Mucosa of descending colon (tissue), 3 donors: ENCODE data around the gene OR4F15. TPM values are rescaled to one million over a fixed set of nuclear protein-coding genes. Genes with fewer than 3 reads are reported as not detected.

Experiments
- ATAC-seq: fragments of 200-7000 bp; cut with Tn5 transposase; one replicate; pipeline ENCODE4 v1.9.1; 2020; ENCODE audit warnings: mild to moderate bottlenecking, moderate library complexity
- DNase-seq, 3 donors: peaks; one replicate each; pipeline ENCODE4 v3.0.0-alpha.2; 2020
- H3K36me3 ChIP-seq: fragments of 200-600 bp; one replicate; pipeline ENCODE4 v1.8.0; 2021; ENCODE audit warnings: low read depth, mild to moderate bottlenecking
- H3K4me1 ChIP-seq: fragments of 200-600 bp; one replicate; pipeline ENCODE4 v1.8.0; 2021; ENCODE audit warnings: low read depth, mild to moderate bottlenecking
- H3K4me3 ChIP-seq: fragments of 200-600 bp; one replicate; pipeline ENCODE4 v1.8.0; 2021; ENCODE audit warnings: mild to moderate bottlenecking
- H3K9me3 ChIP-seq: fragments of 200-600 bp; one replicate; pipeline ENCODE4 v1.8.0; 2021; ENCODE audit warnings: mild to moderate bottlenecking
- intact Hi-C, 2 donors: fragments of 100-400 bp; cut with DNase I in 1 of 2; cut with micrococcal nuclease in 1 of 2; formaldehyde crosslinking; loops; one replicate each; pipeline versions ENCODE4 v1.11.0 to v1.11.1; 2022; cut with DNase I, micrococcal nuclease
- total RNA-seq, 3 donors: library from RNA; stranded (reverse); fragmentation: NEBNext Ultra II Directional in 2 of 3; extraction: Animal tissue kit (Norgen Biotek cat#: 25700) in 2 of 3; gene quantifications; one replicate each; pipeline versions ENCODE4 v1.2.1 to v1.2.4, GENCODE V29; 2021 to 2023
- TF ChIP-seq, protein P1 (sequence below): fragments of 200-600 bp; IDR thresholded peaks from one replicate; pipeline ENCODE4 v1.8.0; 2022; ENCODE audit warnings: antibody characterized with exemption, mild to moderate bottlenecking
- donor health status: DM: no; HTN: no; CAD: no; lungs with moderate emphysema.
- donor health status: DM: no; HTN: no; CAD: no.
- donor health status: DM: no; HTN: yes; CAD: no.

The OR4F15 gene
- total RNA-seq, 3 donors from 2014 or later: not detected

DNA sequence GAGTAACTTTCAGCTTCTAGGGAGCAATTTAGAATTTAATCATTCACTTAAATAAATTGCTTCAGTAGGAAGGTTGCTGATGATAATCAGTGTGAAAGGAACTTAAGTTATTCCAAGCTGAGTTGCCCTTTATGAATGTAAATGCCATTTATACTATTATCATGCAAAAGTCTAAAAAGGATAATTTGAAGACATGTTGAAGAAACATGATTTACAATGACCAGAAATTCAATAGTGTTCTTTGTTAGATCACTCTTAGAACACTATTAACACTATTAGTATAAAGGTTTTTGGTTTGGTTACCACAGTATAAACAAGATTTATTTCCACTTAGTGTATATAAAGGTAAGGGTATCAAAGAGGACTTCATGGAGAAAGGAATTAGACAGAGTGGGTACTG, 7.1 kb upstream of the OR4F15 start:
- no peak for DNase-seq
- TF ChIP-seq, protein P1, sequence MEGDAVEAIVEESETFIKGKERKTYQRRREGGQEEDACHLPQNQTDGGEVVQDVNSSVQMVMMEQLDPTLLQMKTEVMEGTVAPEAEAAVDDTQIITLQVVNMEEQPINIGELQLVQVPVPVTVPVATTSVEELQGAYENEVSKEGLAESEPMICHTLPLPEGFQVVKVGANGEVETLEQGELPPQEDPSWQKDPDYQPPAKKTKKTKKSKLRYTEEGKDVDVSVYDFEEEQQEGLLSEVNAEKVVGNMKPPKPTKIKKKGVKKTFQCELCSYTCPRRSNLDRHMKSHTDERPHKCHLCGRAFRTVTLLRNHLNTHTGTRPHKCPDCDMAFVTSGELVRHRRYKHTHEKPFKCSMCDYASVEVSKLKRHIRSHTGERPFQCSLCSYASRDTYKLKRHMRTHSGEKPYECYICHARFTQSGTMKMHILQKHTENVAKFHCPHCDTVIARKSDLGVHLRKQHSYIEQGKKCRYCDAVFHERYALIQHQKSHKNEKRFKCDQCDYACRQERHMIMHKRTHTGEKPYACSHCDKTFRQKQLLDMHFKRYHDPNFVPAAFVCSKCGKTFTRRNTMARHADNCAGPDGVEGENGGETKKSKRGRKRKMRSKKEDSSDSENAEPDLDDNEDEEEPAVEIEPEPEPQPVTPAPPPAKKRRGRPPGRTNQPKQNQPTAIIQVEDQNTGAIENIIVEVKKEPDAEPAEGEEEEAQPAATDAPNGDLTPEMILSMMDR: no peak
- no peaks in the 10 kb centered on the region for H3K4me1 ChIP-seq
- intact Hi-C loops: no loop called here
- H3K4me3 ChIP-seq: no peak overlapping the region
- H3K9me3 ChIP-seq: no peaks in the 10 kb centered on the region
- no peak for ATAC-seq
- no peaks in the 10 kb centered on the region for H3K36me3 ChIP-seq

DNA sequence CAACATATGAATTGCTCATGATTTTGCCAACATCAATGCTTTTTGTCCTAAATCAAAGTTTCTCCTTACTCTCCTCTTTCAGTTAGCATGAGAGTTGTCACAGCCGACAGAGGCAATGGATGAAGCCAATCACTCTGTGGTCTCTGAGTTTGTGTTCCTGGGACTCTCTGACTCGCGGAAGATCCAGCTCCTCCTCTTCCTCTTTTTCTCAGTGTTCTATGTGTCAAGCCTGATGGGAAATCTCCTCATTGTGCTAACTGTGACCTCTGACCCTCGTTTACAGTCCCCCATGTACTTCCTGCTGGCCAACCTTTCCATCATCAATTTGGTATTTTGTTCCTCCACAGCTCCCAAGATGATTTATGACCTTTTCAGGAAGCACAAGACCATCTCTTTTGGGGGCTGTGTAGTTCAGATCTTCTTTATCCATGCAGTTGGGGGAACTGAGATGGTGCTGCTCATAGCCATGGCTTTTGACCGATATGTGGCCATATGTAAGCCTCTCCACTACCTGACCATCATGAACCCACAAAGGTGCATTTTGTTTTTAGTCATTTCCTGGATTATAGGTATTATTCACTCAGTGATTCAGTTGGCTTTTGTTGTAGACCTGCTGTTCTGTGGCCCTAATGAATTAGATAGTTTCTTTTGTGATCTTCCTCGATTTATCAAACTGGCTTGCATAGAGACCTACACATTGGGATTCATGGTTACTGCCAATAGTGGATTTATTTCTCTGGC, 6.2 kb upstream of the OR4F15 start:
- Histone ChIP-seq H3K4me3 (no peak overlapping the region), H3K36me3 (no peaks in the 10 kb centered on the region), H3K4me1 (no peaks in the 10 kb centered on the region), H3K9me3 (no peaks in the 10 kb centered on the region)
- DNase-seq: no peak
- TF ChIP-seq, protein P1: no peak
- no peak for ATAC-seq
- intact Hi-C loops: no loop called here

DNA sequence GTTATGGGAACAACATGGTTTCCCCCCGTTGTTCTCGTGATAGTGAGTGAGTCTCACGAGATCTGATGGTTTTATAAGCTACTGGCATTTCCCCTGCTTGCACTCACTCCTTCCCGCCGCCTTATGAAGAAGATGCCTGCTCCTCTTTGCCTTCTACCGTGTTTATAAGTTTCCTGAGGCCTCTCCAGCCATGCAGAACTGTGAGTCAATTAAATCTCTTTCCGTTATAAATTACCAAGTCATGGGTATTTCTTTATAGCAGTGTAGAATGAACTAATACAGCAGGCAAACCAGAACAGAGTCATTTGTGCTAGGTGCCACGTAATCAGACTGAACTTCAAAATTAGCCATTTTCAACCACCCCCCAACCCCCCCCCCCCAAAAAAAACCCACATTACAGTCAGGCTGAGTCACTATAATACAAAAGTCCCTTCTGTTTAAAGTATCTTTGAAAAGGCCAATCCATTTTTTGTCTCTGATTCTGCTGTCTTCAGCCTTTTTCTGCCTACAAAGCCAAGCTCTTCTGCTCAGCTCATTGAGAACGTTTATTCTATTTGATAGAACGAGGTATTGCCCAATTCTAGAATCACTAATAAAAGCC, 4.6 kb upstream of the OR4F15 start:
- no peaks in the 10 kb centered on the region for H3K9me3 ChIP-seq
- no peak overlapping the region for H3K4me3 ChIP-seq
- TF ChIP-seq, protein P1: no peak
- no peaks in the 10 kb centered on the region for H3K4me1 ChIP-seq
- DNase-seq (no peak), ATAC-seq (no peak)
- no peaks in the 10 kb centered on the region for H3K36me3 ChIP-seq
- intact Hi-C loops: no loop called here

DNA sequence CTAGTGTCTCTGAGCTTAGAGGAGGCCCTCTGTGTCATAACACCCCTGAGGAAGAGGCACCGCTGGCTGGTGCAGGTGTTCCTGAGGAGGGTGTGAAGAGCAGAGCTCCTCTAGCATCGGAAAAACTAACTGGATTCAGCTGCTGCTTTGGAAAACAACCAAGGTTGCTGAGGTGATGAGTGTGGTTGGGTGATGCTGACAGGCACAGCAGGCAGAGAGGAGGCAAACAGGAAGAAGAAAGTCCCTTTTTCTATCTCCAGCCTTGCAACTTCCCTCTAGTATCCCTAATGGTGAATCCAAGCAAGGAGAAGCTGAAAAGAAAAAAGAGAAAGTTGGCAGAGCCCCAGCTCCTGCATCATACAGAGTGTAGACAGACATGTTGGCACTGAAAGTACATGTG, 3.8 kb upstream of the OR4F15 start:
- TF ChIP-seq, protein P1: no peak
- no peak for DNase-seq
- no peak overlapping the region for H3K4me3 ChIP-seq
- intact Hi-C loops: no loop called here
- H3K36me3 ChIP-seq: no peaks in the 10 kb centered on the region
- H3K9me3 ChIP-seq: no peaks in the 10 kb centered on the region
- H3K4me1 ChIP-seq: no peaks in the 10 kb centered on the region
- no peak for ATAC-seq

DNA sequence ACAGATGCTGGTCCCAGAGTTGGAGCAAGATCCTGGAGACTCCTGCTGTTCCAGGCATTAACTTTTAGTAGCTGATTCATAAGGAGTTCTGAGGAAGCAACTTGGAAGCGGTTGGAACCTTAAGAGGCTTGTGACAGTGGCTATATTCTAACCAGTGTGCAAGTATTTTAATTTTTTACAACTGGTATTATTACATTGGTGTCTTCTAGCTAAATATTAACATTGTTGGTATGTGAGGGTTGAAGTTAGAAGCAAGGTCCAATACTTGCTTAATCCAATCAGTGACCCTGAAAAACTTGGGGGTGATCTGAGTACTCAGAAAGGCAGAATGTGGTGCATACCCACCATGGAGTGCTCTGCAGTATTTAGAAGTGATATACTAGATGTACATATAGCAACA, 1.5 kb upstream of the OR4F15 start:
- TF ChIP-seq, protein P1: no peak
- Histone ChIP-seq H3K4me3 (no peak overlapping the region), H3K4me1 (no peaks in the 10 kb centered on the region), H3K9me3 (no peaks in the 10 kb centered on the region), H3K36me3 (no peaks in the 10 kb centered on the region)
- intact Hi-C loops: no loop called here
- DNase-seq (no peak), ATAC-seq (no peak)
